ENCODE data around the gene C9orf85. TPM values are rescaled to one million over a fixed set of nuclear protein-coding genes. Genes with fewer than 3 reads are reported as not detected.

The C9orf85 gene
- total and polyA plus RNA-seq, 2 donors (not counting 3 experiments of a cell fraction or from before 2014, with no cell fraction given): 8.3 to 11.3 TPM

- Histone ChIP-seq H3K4me1 (ENCODE audit: control insufficient read depth, extremely low read depth, insufficient read depth, low read length) (peaks cover 4% of the 10 kb centered on the region), H3K4me3 (replicated peaks in 1 of 3; ENCODE audit: insufficient read depth in 1 of 3, low read depth in 1 of 3, low read length in 3 of 3) (no peak overlapping the region), H3K79me2 (ENCODE audit: control insufficient read depth, insufficient read depth, low read length) (peaks cover 38% of the 10 kb centered on the region), H4K20me1 (replicated peaks; ENCODE audit: control insufficient read depth, extremely low read depth, insufficient read depth, low read length) (no peaks in the 10 kb centered on the region), H3K9me1 (replicated peaks; ENCODE audit: control insufficient read depth, extremely low read depth, insufficient read depth, low read length) (no peaks in the 10 kb centered on the region), H3K4me2 (ENCODE audit: insufficient read depth, low read length) (no peak overlapping the region), H2AFZ (ENCODE audit: low read depth, low read length) (no peak overlapping the region), H3K9me3 (replicated peaks; ENCODE audit: control insufficient read depth, insufficient read depth, low read length) (no peaks in the 10 kb centered on the region), H3K36me3 (ENCODE audit: control insufficient read depth in 2 of 2, extremely low read depth in 1 of 2, insufficient read depth in 2 of 2, low read length in 2 of 2) (no peaks in the 10 kb centered on the region), H3K27me3 (ENCODE audit: control insufficient read depth in 2 of 2, insufficient read depth in 2 of 2, low read length in 2 of 2) (no peaks in the 10 kb centered on the region), H3K9ac (replicated peaks; ENCODE audit: extremely low read depth, insufficient read depth, low read length) (no peak overlapping the region), H3K27ac (ENCODE audit: insufficient read depth, low read depth, low read length) (no peak overlapping the region)
- no TSS peak for BruUV-seq (replicated peaks)
- intact Hi-C loops (cut with micrococcal nuclease): no loop called here
- dilution Hi-C loops (cut with MboI; ENCODE audit: extremely low pct_ligation_motif_present, low sequenced_read_pairs): no loop called here
- DNase-seq (ENCODE audit: low read depth, low spot score) (no peak), FAIRE-seq (no peak)
- POLR2A ChIA-PET: no interaction called here
- CTCF ChIA-PET: no interaction called here
- no peak for TF ChIP-seq JUN (IDR thresholded peaks at IDR 0.05; ENCODE audit: borderline replicate concordance, insufficient read depth, insufficient read length, low read depth)
- no peak for TF ChIP-seq MAX (IDR thresholded peaks at IDR 0.05; ENCODE audit: insufficient read depth, insufficient read length)
- TF ChIP-seq POLR2A (IDR thresholded peaks at IDR 0.05; ENCODE audit: low read depth, low read length): no peak
- TF ChIP-seq GATA2 (IDR thresholded peaks at IDR 0.05; ENCODE audit: insufficient read depth, insufficient read length, low read depth, low read length): no peak
- TF ChIP-seq POLR2AphosphoS5 (IDR thresholded peaks at IDR 0.05; ENCODE audit: insufficient read depth, low read depth, low read length): no peak
- no peak for TF ChIP-seq EZH2 (IDR thresholded peaks at IDR 0.05; ENCODE audit: borderline replicate concordance, low read depth, low read length, severe bottlenecking)
- no peak for TF ChIP-seq MYC (IDR thresholded peaks at IDR 0.05; ENCODE audit: low read depth, low read length)
- TF ChIP-seq FOS (IDR thresholded peaks at IDR 0.05; ENCODE audit: borderline replicate concordance, insufficient read depth, low read length): no peak
- no peak for TF ChIP-seq CTCF (IDR thresholded peaks at IDR 0.05; ENCODE audit: extremely low read depth in 1 of 2, insufficient read depth in 1 of 2, low read depth in 1 of 2, low read length in 2 of 2)
Observed at GRCh38 chr9:71918419-71918818, 7.0 kb downstream of the C9orf85 start.
